Measurements from ENCODE around the gene NOP53. TPM values are rescaled to one million over a fixed set of nuclear protein-coding genes. Genes with fewer than 3 reads are reported as not detected.

The NOP53 gene
- total and polyA plus RNA-seq, 7 donors, result 96.3 to 268 (median 166) TPM

DNA sequence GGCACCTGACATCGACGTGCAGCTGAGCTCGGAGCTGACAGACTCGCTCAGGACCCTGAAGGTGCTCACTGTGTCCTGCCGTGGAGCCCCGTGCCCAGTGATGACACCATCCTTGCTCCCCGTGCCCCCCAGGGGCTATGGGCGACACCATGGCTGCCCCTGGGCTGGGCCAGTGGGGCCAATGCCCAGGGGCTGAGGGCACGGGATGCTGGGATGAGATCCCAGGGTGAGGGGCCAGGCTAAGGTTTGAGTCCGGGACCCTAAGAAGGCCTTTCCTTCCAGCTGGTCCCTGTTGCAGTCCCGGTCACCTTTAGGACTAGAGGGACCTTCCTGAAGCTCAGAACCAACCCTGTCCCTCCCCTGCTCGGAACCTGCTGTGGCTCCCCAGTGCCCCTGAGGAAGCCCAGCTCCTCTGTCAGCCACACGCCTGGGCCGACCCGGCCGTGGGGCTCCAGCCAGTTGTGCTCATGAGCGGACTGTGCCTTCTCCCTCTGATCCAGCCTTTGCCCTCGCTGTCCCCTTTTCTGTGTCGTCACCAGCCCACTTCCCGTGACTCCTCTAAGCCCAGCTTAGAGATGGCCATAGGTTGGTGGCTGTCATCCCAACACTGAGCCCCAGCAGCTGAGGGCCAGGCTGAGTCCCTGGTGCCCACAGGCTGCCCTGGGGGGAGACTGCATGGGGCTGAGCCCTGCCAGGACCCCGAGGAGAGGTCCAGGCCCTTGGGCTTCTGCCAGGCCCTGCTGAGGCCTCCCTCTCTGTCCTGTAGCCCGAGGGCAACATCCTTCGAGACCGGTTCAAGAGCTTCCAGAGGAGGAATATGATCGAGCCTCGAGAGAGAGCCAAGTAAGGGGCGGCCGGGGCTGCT lies 10.6 kb downstream of the NOP53 start:
- no peak for DNase-seq
- TF ChIP-seq, protein P1, sequence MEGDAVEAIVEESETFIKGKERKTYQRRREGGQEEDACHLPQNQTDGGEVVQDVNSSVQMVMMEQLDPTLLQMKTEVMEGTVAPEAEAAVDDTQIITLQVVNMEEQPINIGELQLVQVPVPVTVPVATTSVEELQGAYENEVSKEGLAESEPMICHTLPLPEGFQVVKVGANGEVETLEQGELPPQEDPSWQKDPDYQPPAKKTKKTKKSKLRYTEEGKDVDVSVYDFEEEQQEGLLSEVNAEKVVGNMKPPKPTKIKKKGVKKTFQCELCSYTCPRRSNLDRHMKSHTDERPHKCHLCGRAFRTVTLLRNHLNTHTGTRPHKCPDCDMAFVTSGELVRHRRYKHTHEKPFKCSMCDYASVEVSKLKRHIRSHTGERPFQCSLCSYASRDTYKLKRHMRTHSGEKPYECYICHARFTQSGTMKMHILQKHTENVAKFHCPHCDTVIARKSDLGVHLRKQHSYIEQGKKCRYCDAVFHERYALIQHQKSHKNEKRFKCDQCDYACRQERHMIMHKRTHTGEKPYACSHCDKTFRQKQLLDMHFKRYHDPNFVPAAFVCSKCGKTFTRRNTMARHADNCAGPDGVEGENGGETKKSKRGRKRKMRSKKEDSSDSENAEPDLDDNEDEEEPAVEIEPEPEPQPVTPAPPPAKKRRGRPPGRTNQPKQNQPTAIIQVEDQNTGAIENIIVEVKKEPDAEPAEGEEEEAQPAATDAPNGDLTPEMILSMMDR (IDR thresholded peaks at IDR 0.05), result no peak

DNA sequence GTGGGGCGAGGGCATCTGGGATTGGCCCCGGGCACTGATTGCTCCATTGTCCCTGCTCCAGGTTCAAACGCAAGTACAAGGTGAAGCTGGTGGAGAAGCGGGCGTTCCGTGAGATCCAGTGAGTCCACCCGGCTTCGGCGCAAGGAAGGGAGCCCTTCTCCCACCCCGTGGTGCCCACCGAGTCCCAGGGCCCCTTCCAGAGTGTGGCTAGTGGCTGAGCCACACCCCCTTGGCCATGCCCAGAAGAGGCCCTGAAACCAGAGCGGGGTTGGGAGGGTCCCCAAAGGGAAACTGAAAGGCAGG lies 11.2 kb downstream of the NOP53 start:
- WGBS, 3 donors, result 92 to 97% (median 93%) methylated on average over 12 of the region's 12 CpGs
- no peaks in the 10 kb centered on the region for H3K27me3 ChIP-seq (ENCODE audit: insufficient read depth in 3 of 3, low read length in 2 of 3)
- no peaks in the 10 kb centered on the region for H3K4me1 ChIP-seq
- no peaks in the 10 kb centered on the region for H3K9me3 ChIP-seq
- no peak for DNase-seq
- no peak overlapping the region for H3K4me3 ChIP-seq
- no peak for ATAC-seq
- H3K27ac ChIP-seq, result no peak overlapping the region
- intact Hi-C loops (cut with DNase I), result no loop called here
- peaks cover 20 to 85% of the 10 kb centered on the region in 2 donors for H3K36me3 ChIP-seq (ENCODE audit: insufficient read depth in 1 of 2, low read depth in 1 of 2)
- TF ChIP-seq, protein P1 (IDR thresholded peaks at IDR 0.05), result no peak

More for the DNA sequence above, 10.6 kb downstream of the NOP53 start:
- WGBS, 3 donors, result 90 to 95% (median 92%) methylated on average over 27 to 28 of the region's 28 CpGs
- no peak for ATAC-seq
- no peaks in the 10 kb centered on the region for H3K27me3 ChIP-seq (ENCODE audit: insufficient read depth in 3 of 3, low read length in 2 of 3)
- no peaks in the 10 kb centered on the region for H3K9me3 ChIP-seq
- H3K36me3 ChIP-seq (ENCODE audit: insufficient read depth in 1 of 2, low read depth in 1 of 2), result peaks cover 26 to 91% of the 10 kb centered on the region in 2 donors
- no peak overlapping the region for H3K4me3 ChIP-seq
- no peak overlapping the region for H3K27ac ChIP-seq
- no peaks in the 10 kb centered on the region for H3K4me1 ChIP-seq
- intact Hi-C loops (cut with DNase I), result no loop called here

DNA sequence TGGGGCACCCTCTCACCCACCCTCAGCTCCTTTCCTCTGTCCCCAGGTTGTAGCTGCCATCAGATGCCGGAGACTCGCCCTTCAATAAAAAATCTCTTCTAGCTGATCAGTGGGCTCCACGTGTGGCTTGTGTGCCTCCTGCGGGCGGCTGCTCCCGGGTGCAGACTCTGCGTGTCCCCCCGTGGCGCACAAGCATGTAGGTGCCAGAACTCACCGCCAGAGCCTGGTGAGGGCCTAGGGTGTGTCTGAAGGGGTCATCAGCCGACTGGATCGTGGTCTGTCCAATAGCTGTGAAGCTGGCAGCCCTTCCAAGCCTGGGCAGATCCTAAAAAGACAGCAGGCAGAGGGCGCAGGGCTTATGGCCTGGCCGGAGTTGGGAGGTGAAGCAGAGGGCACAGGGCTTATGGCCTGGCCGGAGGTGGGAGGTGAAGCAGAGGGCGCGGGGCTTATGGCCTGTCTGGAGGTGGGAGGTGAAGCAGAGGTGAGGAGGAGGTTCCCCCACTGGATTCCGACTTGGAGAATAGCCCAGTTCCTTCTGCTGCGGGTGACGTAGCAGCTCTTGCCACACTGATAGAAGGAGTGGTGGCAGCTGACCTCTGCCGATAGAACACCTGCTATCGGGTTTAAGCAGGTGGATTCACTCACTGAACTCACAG lies 11.7 kb downstream of the NOP53 start:
- DNase-seq (no peak), ATAC-seq (peak in 2 of 4 donors; percentile 6 to 24)
- Histone ChIP-seq H3K27me3 (ENCODE audit: insufficient read depth in 3 of 3, low read length in 2 of 3) (no peaks in the 10 kb centered on the region), H3K4me3 (no peak overlapping the region), H3K36me3 (ENCODE audit: insufficient read depth in 1 of 2, low read depth in 1 of 2) (peaks cover 20 to 80% of the 10 kb centered on the region in 2 donors), H3K9me3 (no peaks in the 10 kb centered on the region), H3K27ac (no peak overlapping the region), H3K4me1 (no peaks in the 10 kb centered on the region)
- TF ChIP-seq, protein P1 (IDR thresholded peaks at IDR 0.05), result no peak
- 85 to 88% (median 88%) methylated on average over 22 of the region's 22 CpGs for WGBS, 3 donors
- intact Hi-C loops (cut with DNase I), result no loop called here

DNA sequence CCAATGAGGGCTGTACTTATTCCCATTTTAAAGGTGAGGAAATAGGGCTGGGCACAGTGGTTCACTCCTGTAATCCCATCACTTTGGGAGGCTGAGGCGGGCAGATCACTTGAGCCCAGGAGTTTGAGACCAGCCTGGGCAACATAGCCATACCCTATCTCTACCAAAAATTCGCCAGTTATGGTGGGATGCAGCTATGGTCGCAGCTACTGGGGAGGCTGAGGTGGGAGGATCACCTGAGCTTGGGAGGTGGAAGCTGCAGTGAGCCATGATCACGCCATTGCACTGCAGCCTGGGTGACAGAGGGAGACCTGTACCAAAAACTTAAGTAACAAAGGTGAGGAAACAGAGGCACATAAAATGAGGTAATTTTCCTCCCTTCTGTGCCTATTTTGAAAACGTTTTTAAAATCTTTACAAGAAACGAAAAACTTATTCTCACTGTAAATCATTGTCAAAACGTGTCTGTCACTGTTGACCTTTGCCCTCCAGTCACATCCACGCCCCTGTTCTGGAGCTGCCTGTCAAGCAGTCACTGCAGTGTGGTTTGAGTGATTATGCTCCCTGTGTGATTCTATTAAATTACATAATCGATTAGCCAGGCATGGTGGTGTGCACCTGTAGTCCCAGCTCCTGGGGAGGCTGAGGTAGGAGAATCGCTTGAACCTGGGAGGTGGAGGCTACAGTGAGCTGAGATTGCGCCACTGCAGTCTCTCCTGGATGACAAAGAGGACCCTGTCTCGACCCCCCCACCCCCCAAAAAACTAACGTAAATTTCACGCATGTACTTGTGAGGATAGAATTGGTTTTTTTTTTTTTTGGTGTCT lies 12.5 kb downstream of the NOP53 start:
- Histone ChIP-seq H3K27ac (no peak overlapping the region), H3K9me3 (no peaks in the 10 kb centered on the region), H3K36me3 (ENCODE audit: insufficient read depth in 1 of 2, low read depth in 1 of 2) (peaks cover 15 to 72% of the 10 kb centered on the region in 2 donors), H3K4me3 (no peak overlapping the region), H3K27me3 (ENCODE audit: insufficient read depth in 3 of 3, low read length in 2 of 3) (no peaks in the 10 kb centered on the region), H3K4me1 (no peaks in the 10 kb centered on the region)
- 81 to 86% (median 81%) methylated on average over 14 of the region's 14 CpGs for WGBS, 3 donors
- ATAC-seq, result no peak
- no peak for DNase-seq
- TF ChIP-seq, protein P1 (IDR thresholded peaks at IDR 0.05), result no peak
- intact Hi-C loops (cut with DNase I), result no loop called here
